Heart left ventricle (tissue), 13 donors: ENCODE measurements around the gene USP34.

Experiments used
- POLR2A ChIP-seq, 2 donors: fragments of 450-650 bp; IDR thresholded peaks; one replicate each; pipeline ENCODE4 v1.6.1; 2017; ENCODE audit warnings: antibody characterized with exemption in 2 of 2, mild to moderate bottlenecking in 2 of 2, moderate library complexity in 2 of 2
- TF ChIP-seq, protein P1 (sequence below), 12 donors: fragments of 200-600 bp; sonication (generic) in 4 of 12; IDR thresholded peaks; one replicate each; pipeline versions ENCODE4 v1.5.0 to v1.8.0; 2018 to 2022; ENCODE audit warnings: antibody characterized with exemption in 12 of 12, mild to moderate bottlenecking in 5 of 12
- donor health status: ischemic (EF 13 %, LVEDD 7.1; RV severe dilation, severe dysfunction).
- donor health status: DM: no; HTN: yes; CAD: no.
- donor health status: DM: no; HTN: no; CAD: no.
- donor health status: ischemic (EF 25% LVEDD 6.9; RV normal size, moderate dysfunction).
- donor health status: ischemic (EF 25% LVEDD 5.7; RV mildly dilated, moderate dysfunction).
- donor health status: ischemic (EF 35%, LVEDD 5.7; RV mildly dilated, moderate dysfunction).
- donor health status: nonischemic (EF 11% LVEDD 7.7; RV severe dilation, severe dysfunction).
- donor health status: DM: yes; HTN: yes; CAD: no.
- donor health status: PGD.
- donor health status: ischemic (EF 29% LVEDD 5.4; RV normal size, mild dysfunction).
- donor health status: nonischemic (EF 23%, LVEDD 6.1; RV moderate dilation, normal function).

GRCh38 chr2:61396005-61396404, 74.9 kb downstream of the USP34 start:
- TF ChIP-seq, protein P1, sequence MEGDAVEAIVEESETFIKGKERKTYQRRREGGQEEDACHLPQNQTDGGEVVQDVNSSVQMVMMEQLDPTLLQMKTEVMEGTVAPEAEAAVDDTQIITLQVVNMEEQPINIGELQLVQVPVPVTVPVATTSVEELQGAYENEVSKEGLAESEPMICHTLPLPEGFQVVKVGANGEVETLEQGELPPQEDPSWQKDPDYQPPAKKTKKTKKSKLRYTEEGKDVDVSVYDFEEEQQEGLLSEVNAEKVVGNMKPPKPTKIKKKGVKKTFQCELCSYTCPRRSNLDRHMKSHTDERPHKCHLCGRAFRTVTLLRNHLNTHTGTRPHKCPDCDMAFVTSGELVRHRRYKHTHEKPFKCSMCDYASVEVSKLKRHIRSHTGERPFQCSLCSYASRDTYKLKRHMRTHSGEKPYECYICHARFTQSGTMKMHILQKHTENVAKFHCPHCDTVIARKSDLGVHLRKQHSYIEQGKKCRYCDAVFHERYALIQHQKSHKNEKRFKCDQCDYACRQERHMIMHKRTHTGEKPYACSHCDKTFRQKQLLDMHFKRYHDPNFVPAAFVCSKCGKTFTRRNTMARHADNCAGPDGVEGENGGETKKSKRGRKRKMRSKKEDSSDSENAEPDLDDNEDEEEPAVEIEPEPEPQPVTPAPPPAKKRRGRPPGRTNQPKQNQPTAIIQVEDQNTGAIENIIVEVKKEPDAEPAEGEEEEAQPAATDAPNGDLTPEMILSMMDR (IDR thresholded peaks at IDR 0.05): no peak
- no peak for TF ChIP-seq POLR2A (IDR thresholded peaks at IDR 0.05)
